ENCODE results near the gene DIPK1B. TPM values are rescaled to one million over a fixed set of nuclear protein-coding genes. Genes with fewer than 3 reads are reported as not detected.
"Not testable (repeated sequence)": the region's sequence is repeated elsewhere in the genome, so short reads cannot be mapped to it uniquely, and the experiment has no call there.

Gene DIPK1B
- total RNA-seq, 1 donor from 2014 or later, result 1.1 TPM

DNA sequence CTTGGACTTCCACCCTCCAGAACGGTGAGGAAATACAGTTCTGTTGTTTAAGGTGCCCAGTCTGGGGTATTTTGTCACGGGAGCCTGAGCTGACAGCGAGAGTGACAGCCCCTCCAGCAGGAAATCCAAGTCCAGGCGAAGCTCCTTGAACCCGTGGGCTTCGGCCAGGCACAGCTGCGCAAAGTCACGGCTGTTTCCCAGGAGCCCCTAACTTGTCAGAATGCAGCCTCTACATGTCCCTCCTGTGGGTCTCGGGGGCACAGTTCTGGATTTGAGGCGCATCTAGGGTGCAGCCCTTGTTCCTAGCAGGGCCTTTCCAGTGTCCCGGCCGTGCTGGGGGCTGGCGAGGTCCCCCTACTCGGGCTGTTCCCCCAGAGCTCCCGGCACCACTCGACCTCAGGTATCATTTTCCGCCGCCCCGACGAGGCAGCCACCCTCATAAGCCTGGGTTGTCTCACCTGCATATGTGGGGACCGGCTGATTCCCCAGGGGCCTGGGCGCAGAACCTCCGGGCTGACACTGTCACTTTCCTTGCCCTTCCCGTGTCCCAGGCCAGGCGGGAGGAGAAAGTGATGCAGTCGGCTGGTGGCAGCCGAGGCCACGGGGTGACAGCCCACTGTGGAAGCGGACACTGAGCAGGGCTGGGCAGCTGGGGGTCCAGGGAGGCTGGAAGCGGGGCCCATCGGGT, 41.1 kb downstream of the DIPK1B start:
- H3K27ac Mint-ChIP-seq, result no peak overlapping the region
- H3K4me1 Mint-ChIP-seq, result peaks cover 6% of the 10 kb centered on the region
- H3K9me3 Mint-ChIP-seq, result peaks cover 18% of the 10 kb centered on the region
- peaks cover 1% of the 10 kb centered on the region for H3K27me3 Mint-ChIP-seq
- peaks cover 8% of the 10 kb centered on the region for H3K36me3 Mint-ChIP-seq (ENCODE audit: low read depth)
- DNase-seq, result no peak
- intact Hi-C loops (cut with micrococcal nuclease), result no loop called here
- no peak overlapping the region for H3K4me3 Mint-ChIP-seq

DNA sequence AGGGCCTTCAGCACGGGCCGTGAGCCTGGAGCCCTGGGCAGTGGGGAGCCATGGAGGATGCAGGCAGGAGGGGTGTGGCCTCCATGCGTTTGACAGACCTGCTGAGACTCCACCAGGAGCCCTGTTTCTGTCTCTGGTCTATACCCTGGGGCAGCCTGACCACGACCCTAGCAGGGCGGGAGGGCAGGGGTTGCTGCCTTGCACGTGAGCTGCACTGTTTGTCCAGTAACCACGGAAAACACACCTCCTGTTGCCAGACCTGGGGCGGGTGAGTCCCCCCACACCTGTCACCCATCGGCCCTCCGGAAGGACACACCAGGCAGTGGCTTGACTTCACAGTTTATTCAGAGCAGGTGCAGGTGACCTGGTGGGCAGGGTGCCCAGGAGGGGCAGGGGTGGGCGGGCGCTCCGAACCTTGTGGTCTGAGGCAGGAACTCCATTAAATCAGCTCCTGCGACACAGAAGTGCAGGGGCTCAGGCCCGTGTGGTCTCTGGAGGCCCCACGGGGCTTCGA, 41.7 kb downstream of the DIPK1B start:
- H3K4me3 Mint-ChIP-seq, result no peak overlapping the region
- H3K36me3 Mint-ChIP-seq (ENCODE audit: low read depth), result peaks cover 8% of the 10 kb centered on the region
- DNase-seq, result no peak
- peaks cover 6% of the 10 kb centered on the region for H3K4me1 Mint-ChIP-seq
- intact Hi-C loops (cut with micrococcal nuclease), result no loop called here
- H3K9me3 Mint-ChIP-seq, result peaks cover 18% of the 10 kb centered on the region
- peaks cover 1% of the 10 kb centered on the region for H3K27me3 Mint-ChIP-seq
- no peak overlapping the region for H3K27ac Mint-ChIP-seq

DNA sequence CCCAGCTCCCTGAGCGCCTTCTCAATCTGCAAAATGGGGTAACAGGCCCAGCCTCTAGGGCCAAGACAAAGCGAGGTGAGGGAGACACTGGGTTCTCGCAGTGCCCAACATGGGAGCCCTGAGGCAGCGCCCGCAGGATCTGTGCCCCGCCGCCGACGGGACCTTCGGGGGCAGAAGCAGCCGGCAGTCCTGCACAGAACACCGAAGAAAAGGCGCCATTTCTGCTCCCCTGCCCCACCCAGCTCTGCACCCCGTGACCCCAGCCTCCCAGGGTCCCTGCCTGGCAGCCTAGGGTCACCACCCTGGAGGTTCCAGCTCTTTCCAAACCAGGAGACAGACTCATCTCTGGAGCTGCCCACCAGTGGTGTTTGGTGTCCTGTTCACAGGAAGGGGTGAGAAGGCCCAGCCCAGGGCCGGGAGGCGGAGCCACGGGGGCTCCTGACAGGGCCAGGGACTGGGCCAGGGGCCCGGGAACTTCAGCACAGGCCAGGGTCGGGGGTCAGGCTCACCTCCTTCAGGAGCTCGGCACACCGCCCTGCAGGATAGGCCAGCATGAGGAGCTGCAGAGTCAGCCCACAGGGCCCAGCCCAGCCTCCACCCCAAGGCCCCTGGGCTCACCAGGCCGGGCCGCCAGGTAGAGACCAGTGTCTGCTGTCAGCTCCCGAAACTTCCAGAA, 42.4 kb downstream of the DIPK1B start:
- peaks cover 8% of the 10 kb centered on the region for H3K36me3 Mint-ChIP-seq (ENCODE audit: low read depth)
- no peak overlapping the region for H3K27ac Mint-ChIP-seq
- H3K9me3 Mint-ChIP-seq, result peaks cover 18% of the 10 kb centered on the region
- no peak for DNase-seq
- no peak overlapping the region for H3K4me3 Mint-ChIP-seq
- intact Hi-C loops (cut with micrococcal nuclease), result no loop called here
- H3K4me1 Mint-ChIP-seq, result peaks cover 6% of the 10 kb centered on the region
- H3K27me3 Mint-ChIP-seq, result peaks cover 1% of the 10 kb centered on the region

DNA sequence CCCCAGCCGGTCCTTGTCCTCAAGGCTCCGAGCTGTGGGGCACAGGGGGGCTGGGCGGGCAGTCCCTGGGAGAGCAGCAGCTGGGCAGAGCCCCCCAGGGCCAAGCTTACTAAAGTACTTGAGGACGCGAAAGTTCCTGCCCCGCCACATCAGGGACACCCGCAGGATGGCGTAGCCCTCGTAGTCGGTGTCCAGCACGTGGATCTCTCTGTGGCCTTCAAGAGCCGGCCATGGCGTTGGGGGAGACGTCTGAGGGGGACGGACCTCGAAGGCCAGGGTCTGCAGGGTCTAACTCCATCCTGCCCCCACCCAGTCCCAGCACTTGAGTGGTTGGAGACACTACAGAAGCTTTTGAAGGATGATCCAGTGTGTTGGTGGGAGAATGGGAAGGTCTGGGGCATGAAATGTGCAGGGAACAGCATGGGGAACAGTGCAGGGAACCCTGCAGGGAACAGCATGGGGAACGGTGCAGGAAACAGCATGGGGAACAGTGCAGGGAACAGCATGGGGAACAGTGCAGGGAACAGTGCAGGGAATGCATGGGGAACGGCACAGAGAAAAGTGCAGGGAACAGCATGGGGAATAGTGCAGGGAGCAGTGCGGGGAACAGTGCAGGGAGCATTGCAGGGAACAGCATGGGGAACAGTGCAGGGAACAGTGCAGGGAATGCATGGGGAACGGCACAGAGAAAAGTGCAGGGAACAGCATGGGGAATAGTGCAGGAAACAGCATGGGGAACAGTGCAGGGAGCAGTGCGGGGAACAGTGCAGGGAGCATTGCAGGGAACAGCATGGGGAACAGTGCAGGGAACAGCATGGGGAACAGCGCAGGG, 43.1 kb downstream of the DIPK1B start:
- H3K36me3 Mint-ChIP-seq (ENCODE audit: low read depth); H3K4me1 Mint-ChIP-seq; H3K4me3 Mint-ChIP-seq; intact Hi-C loops (cut with micrococcal nuclease); H3K27me3 Mint-ChIP-seq; DNase-seq; H3K27ac Mint-ChIP-seq: not testable (repeated sequence)
- peaks cover 18% of the 10 kb centered on the region for H3K9me3 Mint-ChIP-seq

DNA sequence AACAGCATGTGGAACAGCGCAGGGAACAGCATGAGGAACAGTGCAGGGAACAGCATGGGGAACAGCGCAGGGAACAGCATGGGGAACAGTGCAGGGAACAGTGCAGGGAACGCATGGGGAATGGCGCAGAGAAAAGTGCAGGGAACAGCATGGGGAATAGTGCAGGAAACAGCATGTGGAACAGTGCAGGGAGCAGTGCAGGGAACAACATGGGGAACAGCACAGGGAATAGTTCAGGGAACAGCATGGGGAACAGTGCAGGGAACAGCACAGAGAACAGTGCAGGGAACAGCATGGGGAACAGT, 43.7 kb downstream of the DIPK1B start:
- H3K27me3 Mint-ChIP-seq, result peaks cover 1% of the 10 kb centered on the region
- H3K27ac Mint-ChIP-seq, result no peak overlapping the region
- no peak overlapping the region for H3K4me3 Mint-ChIP-seq
- DNase-seq, result no peak
- peaks cover 5% of the 10 kb centered on the region for H3K36me3 Mint-ChIP-seq (ENCODE audit: low read depth)
- peaks cover 3% of the 10 kb centered on the region for H3K4me1 Mint-ChIP-seq
- intact Hi-C loops (cut with micrococcal nuclease), result no loop called here
- peaks cover 18% of the 10 kb centered on the region for H3K9me3 Mint-ChIP-seq

DNA sequence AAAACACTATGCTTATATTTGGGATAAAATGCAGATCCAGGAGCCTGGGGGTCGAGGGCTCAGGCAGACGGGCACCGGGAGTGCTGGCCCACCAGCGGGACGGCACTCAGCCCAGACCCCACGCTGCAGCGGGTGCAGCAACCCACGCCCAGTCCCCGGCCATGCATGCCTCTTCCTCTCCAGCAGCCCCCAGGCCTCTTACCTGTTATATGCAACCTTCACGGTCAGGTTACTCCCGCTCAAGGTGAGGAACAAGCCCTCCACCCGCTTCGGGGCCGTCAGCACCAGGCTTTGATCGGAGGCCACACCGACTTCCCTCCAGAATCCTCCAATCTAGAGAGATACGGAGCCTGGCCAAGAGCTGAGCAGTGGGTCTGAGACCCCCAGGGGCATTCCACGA, 44.5 kb downstream of the DIPK1B start:
- no peak overlapping the region for H3K27ac Mint-ChIP-seq
- H3K36me3 Mint-ChIP-seq (ENCODE audit: low read depth), result peaks cover 5% of the 10 kb centered on the region
- H3K4me1 Mint-ChIP-seq, result peaks cover 2% of the 10 kb centered on the region
- no peak overlapping the region for H3K4me3 Mint-ChIP-seq
- DNase-seq, result no peak
- peaks cover 15% of the 10 kb centered on the region for H3K9me3 Mint-ChIP-seq
- H3K27me3 Mint-ChIP-seq, result peaks cover 1% of the 10 kb centered on the region
- intact Hi-C loops (cut with micrococcal nuclease), result no loop called here

DNA sequence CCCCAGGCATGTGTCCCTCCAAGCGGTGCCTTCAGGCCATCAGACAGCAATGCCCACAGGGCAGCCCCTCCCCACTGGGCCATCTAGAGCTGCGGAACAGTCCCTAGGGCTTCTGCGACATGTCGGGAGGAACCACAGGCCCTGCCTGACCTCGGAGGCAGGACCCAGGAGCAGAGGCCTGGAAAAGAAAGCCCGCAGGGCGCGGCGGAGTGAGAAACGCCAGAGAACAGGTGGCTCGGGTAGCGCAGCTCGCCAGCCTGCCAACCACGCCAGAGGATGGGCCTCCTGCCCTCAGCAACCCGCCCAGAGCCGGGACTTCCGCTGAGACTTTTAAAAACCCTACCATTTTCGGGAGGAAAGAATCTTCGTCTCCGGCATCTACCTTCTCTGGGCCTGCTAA, 45.0 kb downstream of the DIPK1B start:
- no peak for DNase-seq
- peaks cover 11% of the 10 kb centered on the region for H3K9me3 Mint-ChIP-seq
- H3K27me3 Mint-ChIP-seq, result peaks cover 1% of the 10 kb centered on the region
- H3K36me3 Mint-ChIP-seq (ENCODE audit: low read depth), result peaks cover 2% of the 10 kb centered on the region
- no peak overlapping the region for H3K4me3 Mint-ChIP-seq
- intact Hi-C loops (cut with micrococcal nuclease), result no loop called here
- H3K27ac Mint-ChIP-seq, result no peak overlapping the region
- H3K4me1 Mint-ChIP-seq, result peaks cover 2% of the 10 kb centered on the region

DNA sequence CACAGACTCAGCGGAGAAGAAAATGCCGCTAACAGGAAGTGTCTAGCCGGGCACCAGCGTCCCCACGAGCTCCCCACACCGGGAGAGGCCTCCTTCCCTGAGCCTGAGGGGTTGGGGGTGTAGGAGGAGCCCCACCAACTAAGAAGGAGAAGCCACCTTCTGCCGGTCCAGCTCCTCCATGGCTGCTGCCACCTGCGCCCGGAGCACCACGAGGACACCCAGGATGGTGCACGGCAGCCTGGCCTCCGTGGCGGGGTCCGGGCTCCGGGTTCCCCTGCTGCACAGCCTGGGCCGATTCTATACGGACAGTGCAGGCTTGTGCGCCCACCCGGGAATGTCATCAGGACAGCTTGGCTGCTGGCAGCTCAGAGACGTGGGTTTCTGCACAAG, 45.4 kb downstream of the DIPK1B start:
- H3K36me3 Mint-ChIP-seq (ENCODE audit: low read depth), result no peaks in the 10 kb centered on the region
- H3K9me3 Mint-ChIP-seq, result peaks cover 6% of the 10 kb centered on the region
- intact Hi-C loops (cut with micrococcal nuclease), result no loop called here
- DNase-seq, result no peak
- no peak overlapping the region for H3K4me3 Mint-ChIP-seq
- H3K4me1 Mint-ChIP-seq, result peaks cover 2% of the 10 kb centered on the region
- no peak overlapping the region for H3K27ac Mint-ChIP-seq
- no peaks in the 10 kb centered on the region for H3K27me3 Mint-ChIP-seq

DNA sequence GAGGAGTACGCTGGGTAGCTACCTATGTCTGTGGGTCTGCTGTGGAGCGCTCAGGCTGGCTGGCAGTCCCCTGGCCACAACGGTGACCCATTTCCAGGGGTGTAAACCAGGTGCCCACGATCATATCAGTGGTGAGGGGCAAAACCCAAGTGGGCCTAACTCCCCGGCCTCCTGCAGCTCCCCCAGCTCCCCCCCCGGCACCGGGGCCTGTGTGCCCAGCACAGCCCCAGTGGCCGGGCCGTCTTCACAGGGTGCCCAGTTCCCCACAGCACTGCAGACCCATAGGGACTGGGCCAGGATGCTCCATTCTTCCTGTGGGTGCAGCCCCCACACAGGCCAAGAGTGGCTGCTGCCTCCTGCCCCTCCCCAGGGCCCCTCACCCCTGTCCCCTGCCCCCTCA, 46.6 kb downstream of the DIPK1B start:
- H3K9me3 Mint-ChIP-seq, result peaks cover 4% of the 10 kb centered on the region
- peaks cover 1% of the 10 kb centered on the region for H3K27me3 Mint-ChIP-seq

DNA sequence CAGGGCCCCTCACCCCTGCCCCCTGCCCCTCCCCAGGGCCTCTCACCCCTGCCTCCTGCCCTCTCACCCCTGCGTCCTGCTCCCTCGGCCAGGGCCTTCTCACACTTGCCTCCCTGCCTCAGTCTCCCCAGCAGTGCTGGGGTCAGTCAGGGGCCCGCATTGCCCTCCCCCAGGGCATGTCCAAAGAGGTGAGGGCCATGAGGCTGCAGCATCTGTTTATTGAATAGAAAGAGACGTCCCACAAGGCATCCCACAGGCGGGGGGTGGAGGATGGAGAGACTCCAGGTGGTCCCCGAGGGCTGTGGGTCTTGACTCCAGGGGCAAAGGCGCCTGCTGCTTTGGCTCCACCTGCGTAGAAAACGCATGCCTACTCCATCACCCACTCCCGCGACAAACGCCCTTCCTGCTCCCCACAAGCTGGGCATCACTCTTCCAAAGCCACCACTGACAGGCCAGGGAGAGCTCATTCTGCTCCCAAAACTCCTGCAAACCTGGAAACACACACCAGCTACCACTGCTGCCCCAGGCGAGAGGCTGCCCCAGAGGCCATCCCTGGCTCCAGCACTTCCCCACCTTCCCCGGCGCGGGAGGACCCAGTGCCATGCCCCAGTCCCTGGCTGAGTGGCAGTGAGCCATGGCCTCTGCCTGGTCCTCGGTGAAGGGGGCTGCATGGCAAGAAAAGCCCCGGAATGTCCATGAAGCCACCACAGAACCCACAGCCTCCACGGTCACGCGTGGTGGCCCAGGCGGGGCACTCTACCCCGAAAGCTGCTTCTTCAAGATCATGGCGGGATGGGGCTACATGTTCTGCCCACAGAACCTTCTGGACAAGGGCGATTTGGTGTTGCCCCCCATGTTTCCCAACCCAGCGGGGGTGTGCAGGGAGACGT, 47.3 kb downstream of the DIPK1B start:
- Mint-ChIP-seq H3K4me3 (no peak overlapping the region), H3K36me3 (ENCODE audit: low read depth) (no peaks in the 10 kb centered on the region), H3K4me1 (peaks cover 2% of the 10 kb centered on the region), H3K9me3 (peaks cover 4% of the 10 kb centered on the region), H3K27me3 (peaks cover 1% of the 10 kb centered on the region), H3K27ac (no peak overlapping the region)
- intact Hi-C loops (cut with micrococcal nuclease), result no loop called here
- no peak for DNase-seq

More for the DNA sequence above, 46.6 kb downstream of the DIPK1B start:
- Mint-ChIP-seq H3K36me3 (ENCODE audit: low read depth) (no peaks in the 10 kb centered on the region), H3K27ac (no peak overlapping the region), H3K4me1 (peaks cover 2% of the 10 kb centered on the region), H3K4me3 (no peak overlapping the region)
- intact Hi-C loops (cut with micrococcal nuclease), result no loop called here
- no peak for DNase-seq

DNA sequence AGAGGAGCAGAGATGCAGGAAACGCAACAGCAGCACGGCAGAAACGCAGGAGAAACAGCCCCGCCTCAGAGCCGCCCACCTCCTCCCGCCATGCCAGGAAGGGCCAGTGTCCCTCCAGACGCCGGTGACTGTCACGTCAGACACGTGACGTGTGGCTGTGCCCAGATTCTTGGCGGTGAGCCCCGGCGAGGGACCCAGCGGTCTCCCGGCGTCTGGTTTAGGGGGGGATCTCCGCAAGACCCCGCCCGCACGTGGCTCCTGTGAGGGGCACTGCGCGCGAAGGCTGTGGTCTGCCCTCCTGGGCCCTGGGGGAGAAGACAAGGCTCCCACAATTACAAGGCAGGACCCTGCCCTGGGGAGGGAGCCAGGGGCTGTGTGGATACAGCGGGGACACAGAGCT, 48.1 kb downstream of the DIPK1B start:
- DNase-seq, result no peak
- Mint-ChIP-seq H3K4me1 (peaks cover 2% of the 10 kb centered on the region), H3K36me3 (ENCODE audit: low read depth) (no peaks in the 10 kb centered on the region), H3K27me3 (peaks cover 1% of the 10 kb centered on the region), H3K27ac (no peak overlapping the region), H3K4me3 (no peak overlapping the region), H3K9me3 (peaks cover 3% of the 10 kb centered on the region)
- intact Hi-C loops (cut with micrococcal nuclease), result no loop called here

DNA sequence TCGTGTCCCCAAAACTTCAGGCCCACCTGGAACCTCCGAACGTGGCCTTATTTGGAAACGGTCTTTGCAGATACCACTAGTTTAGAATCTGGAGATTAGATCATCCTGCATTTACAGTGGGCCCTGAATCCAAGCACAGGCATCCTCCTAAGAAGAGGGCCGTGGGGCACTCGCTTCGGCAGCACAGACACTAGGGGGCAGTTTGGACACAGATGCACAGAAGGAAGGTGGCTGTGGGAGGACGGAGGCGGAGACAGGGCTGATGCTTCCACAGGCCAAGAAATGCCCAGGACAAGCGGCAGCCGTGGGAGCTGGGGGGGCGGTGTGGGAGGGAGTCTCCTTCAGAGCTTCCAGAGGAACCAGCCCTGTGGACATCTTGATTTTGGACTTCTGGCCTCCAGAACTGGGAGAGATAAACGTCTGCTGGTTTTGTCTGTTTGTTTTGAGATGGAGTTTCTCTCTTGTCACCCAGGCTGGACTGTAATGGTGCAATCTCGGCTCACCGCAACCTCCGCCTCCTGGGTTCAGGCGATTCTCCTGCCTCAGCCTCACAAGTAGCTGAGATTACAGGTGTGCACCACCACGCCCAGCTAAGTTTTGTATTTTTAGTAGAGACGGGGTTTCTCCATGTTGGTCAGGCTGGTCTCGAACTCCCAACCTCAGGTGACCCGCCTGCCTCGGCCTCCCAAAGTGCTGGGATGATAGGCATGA, 48.6 kb downstream of the DIPK1B start:
- H3K4me1 Mint-ChIP-seq; H3K27me3 Mint-ChIP-seq; intact Hi-C loops (cut with micrococcal nuclease); H3K27ac Mint-ChIP-seq; H3K4me3 Mint-ChIP-seq; H3K9me3 Mint-ChIP-seq; H3K36me3 Mint-ChIP-seq (ENCODE audit: low read depth): not testable (repeated sequence)
- peak; percentile 73 for DNase-seq

DNA sequence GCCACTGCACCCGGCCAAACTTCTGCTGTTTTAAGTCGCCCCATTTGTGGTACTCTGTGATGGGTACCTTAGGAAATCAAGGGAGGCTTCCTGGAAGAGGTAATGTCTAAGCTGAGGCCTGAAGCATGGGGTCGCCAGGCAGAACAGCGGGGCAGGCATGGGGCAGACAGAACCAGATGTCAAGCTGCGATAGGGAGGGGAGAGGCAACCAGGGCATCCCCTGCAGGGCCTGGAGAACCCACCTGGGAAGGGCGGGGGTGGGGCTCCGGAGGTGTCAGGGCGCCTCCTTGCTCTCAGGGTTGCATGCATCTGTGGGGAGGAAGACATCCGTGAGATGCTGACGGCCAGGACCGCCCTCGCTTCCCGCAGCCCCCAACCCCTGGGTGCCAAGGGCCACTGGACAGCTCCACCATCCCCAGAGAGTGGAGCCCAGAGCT, 49.2 kb downstream of the DIPK1B start:
- no peaks in the 10 kb centered on the region for H3K36me3 Mint-ChIP-seq (ENCODE audit: low read depth)
- DNase-seq, result no peak
- peaks cover 1% of the 10 kb centered on the region for H3K27me3 Mint-ChIP-seq
- H3K9me3 Mint-ChIP-seq, result no peaks in the 10 kb centered on the region
- H3K4me1 Mint-ChIP-seq, result peaks cover 2% of the 10 kb centered on the region
- intact Hi-C loops (cut with micrococcal nuclease), result no loop called here
- H3K27ac Mint-ChIP-seq, result no peak overlapping the region
- no peak overlapping the region for H3K4me3 Mint-ChIP-seq

Data from activated CD4-positive, alpha-beta T cell treated with anti-CD3 and anti-CD28 coated beads, Interleukin-2, amount 10 ng/mL, durations not matched to agents 24 days and 14 days (primary cell).